ENCODE results near the gene LEPR. TPM values are rescaled to one million over a fixed set of nuclear protein-coding genes. Genes with fewer than 3 reads are reported as not detected.
"Not testable (repeated sequence)": the region's sequence is repeated elsewhere in the genome, so short reads cannot be mapped to it uniquely, and the experiment has no call there.

LEPR gene
- polyA plus RNA-seq, 6 donors from 2014 or later, result 0.25 to 4.5 (median 1.00) TPM

DNA sequence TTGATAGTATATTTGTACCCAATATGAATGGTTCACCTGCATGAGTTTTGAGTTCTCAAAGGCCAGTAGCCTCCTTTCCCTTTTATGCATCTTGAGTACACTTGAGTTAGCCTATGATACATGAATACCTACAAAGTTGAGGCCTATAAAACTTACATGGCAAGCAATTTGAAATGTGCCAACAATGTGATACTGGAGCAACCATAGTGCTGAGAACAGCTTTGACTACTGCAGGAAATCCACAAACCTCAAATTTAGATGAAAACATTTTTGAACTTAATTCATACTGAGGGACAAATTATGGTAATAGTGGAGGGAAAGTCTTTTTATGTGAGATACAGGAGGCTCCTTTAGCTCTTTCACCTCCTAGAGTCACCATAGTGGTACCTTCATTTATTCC lies 37.4 kb downstream of the LEPR start:
- Mint-ChIP-seq H3K4me3 (no peak overlapping the region), H3K27me3 (peaks cover 0 to 6% (median 5%) of the 10 kb centered on the region in 3 donors)

GRCh38 chr1:65458730-65459396 lies 38.4 kb downstream of the LEPR start:
- DNase-seq (no peak), ATAC-seq (ENCODE audit: low read depth in 2 of 2) (no peak)
- Mint-ChIP-seq H3K4me3 (no peak overlapping the region), H3K9me3 (peaks cover 6 to 25% (median 14%) of the 10 kb centered on the region in 7 donors), H3K36me3 (peaks cover 13 to 14% of the 10 kb centered on the region in 2 donors), H3K27ac (peak overlapping the region in 1 of 6 donors; percentile 34), H3K4me1 (peaks cover 0 to 5% (median 2%) of the 10 kb centered on the region in 3 donors), H3K27me3 (peaks cover 0 to 6% (median 5%) of the 10 kb centered on the region in 3 donors)

More for the DNA sequence above, 37.4 kb downstream of the LEPR start:
- ATAC-seq (ENCODE audit: low read depth in 2 of 2) (no peak), DNase-seq (no peak)
- H3K27ac Mint-ChIP-seq, result no peak overlapping the region
- peaks cover 9 to 13% of the 10 kb centered on the region in 2 donors for H3K36me3 Mint-ChIP-seq
- H3K4me1 Mint-ChIP-seq, result peaks cover 0 to 5% (median 2%) of the 10 kb centered on the region in 3 donors
- peaks cover 7 to 19% (median 10%) of the 10 kb centered on the region in 7 donors for H3K9me3 Mint-ChIP-seq

DNA sequence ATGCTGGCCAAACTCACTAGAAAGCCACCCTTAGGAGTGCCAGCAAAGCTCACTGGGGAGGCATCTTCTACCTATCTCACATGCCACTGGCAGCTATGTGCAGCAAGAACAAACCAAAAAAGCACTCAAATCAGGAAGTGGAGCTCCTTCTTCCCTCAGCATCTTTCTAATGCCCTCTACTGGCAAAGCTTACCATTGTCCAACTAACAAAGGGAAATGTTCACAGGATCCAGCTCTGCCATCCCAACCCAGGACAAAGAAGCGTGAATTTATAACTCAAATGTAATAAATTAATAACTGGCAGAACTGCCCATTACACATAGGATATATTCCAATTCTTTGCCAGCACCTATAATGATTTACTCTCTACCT lies 38.9 kb downstream of the LEPR start:
- Mint-ChIP-seq H3K4me1 (peaks cover 0 to 5% (median 2%) of the 10 kb centered on the region in 3 donors), H3K36me3 (peaks cover 13 to 14% of the 10 kb centered on the region in 2 donors), H3K9me3 (peaks cover 6 to 25% (median 14%) of the 10 kb centered on the region in 7 donors), H3K27me3 (peaks cover 0 to 6% (median 5%) of the 10 kb centered on the region in 3 donors), H3K4me3 (no peak overlapping the region), H3K27ac (no peak overlapping the region)
- ATAC-seq (ENCODE audit: low read depth in 2 of 2) (no peak), DNase-seq (no peak)

DNA sequence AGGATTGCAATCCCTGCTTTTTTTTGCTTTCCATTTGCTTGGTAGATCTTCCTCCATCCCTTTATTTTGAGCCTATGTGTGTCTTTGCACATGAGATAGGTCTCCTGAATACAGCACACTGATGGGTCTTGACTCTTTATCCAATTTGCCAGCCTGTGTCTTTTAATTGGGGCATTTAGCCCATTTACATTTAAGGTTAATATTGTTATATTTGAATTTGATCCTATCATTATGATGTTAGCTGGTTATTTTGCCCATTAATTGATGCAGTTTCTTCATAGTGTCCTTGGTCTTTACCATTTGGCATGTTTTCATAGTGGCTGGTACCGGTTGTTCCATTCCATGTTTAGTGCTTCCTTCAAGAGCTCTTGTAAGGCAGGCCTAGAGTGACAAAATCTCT lies 45.4 kb downstream of the LEPR start:
- Mint-ChIP-seq H3K9me3 (peaks cover 0 to 23% (median 17%) of the 10 kb centered on the region in 7 donors), H3K36me3 (peaks cover 4 to 13% of the 10 kb centered on the region in 2 donors), H3K27me3 (peaks cover 0 to 12% (median 0%) of the 10 kb centered on the region in 3 donors)
- not testable (repeated sequence) for ATAC-seq (ENCODE audit: low read depth in 2 of 2); H3K27ac Mint-ChIP-seq; H3K4me1 Mint-ChIP-seq; DNase-seq; H3K4me3 Mint-ChIP-seq

DNA sequence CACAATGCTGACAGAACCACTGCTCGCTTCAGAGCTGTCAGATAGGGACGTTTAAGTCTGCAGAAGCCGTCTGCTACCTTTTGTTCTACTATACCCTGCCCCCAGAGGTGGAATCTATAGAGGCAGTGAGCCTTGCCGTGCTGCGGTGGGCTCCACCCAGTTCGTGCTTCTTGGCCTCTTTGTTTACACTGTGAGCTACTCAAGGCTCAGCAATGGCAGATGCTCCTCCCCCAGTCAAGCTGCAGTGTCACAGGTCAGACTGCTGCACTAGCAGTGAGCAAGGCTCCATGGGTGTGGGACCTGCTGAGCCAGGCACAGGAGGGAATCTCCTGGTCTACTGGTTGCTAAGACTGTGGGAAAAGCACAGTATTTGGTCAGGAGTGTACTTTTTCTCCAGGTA lies 47.1 kb downstream of the LEPR start:
- Mint-ChIP-seq H3K9me3 (peaks cover 0 to 23% (median 15%) of the 10 kb centered on the region in 7 donors), H3K27ac (no peak overlapping the region), H3K4me3 (no peak overlapping the region), H3K36me3 (peaks cover 4 to 13% of the 10 kb centered on the region in 2 donors), H3K4me1 (no peaks in the 10 kb centered on the region), H3K27me3 (peaks cover 0 to 12% (median 0%) of the 10 kb centered on the region in 3 donors)
- ATAC-seq (ENCODE audit: low read depth in 2 of 2), result no peak
- DNase-seq, result no peak

GRCh38 chr1:65469126-65469888 lies 48.8 kb downstream of the LEPR start:
- H3K27ac Mint-ChIP-seq, result no peak overlapping the region
- no peak for ATAC-seq (ENCODE audit: low read depth in 2 of 2)
- no peak for DNase-seq
- H3K9me3 Mint-ChIP-seq, result peaks cover 0 to 16% (median 9%) of the 10 kb centered on the region in 7 donors
- H3K27me3 Mint-ChIP-seq, result peaks cover 0 to 12% (median 0%) of the 10 kb centered on the region in 3 donors
- H3K4me3 Mint-ChIP-seq, result no peak overlapping the region
- no peaks in the 10 kb centered on the region for H3K4me1 Mint-ChIP-seq
- peaks cover 4 to 8% of the 10 kb centered on the region in 2 donors for H3K36me3 Mint-ChIP-seq

DNA sequence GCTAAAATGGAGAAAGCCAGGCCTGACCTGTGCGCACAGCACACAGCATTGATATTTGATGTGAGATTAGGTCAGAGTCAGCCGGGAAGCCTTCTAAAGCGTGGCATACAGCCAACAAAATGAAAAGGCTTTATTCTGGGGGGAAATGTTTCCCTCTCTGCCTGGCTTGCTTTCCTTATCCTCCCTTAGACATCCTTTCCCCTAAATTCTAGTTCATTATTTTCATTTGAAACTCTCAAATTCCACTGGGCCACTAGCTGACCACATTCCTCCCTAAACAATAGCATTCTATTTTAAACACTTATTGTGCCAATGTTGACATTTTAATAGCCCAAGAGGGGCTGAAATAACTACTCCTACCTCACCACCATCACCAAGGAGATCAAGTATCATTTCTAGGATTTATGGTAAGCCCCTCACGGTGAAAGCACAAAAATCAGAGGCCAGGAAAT lies 49.4 kb downstream of the LEPR start:
- peaks cover 0 to 11% (median 9%) of the 10 kb centered on the region in 7 donors for H3K9me3 Mint-ChIP-seq
- DNase-seq, result no peak
- no peak for ATAC-seq (ENCODE audit: low read depth in 2 of 2)
- H3K4me1 Mint-ChIP-seq, result no peaks in the 10 kb centered on the region
- H3K4me3 Mint-ChIP-seq, result no peak overlapping the region
- peaks cover 4% of the 10 kb centered on the region in 2 donors for H3K36me3 Mint-ChIP-seq
- no peak overlapping the region for H3K27ac Mint-ChIP-seq
- H3K27me3 Mint-ChIP-seq, result peaks cover 0 to 12% (median 0%) of the 10 kb centered on the region in 3 donors

Other genes starting within 250 kb of the LEPR start
- under 1 TPM in 2 of 6 donors, not detected in 4; 0.19 to 0.63 TPM for gene DNAJC6, start 111.1 kb upstream of the LEPR start, polyA plus RNA-seq (ENCODE audit: low read depth in 6 of 6)
- 10 to 100 TPM in 1 of 6 donors, 1 to 10 TPM in 4, not detected in 1; 7.9 to 11.1 (median 8.1) TPM for gene LEPROT, start within 50 bp of the LEPR start, polyA plus RNA-seq (ENCODE audit: low read depth in 6 of 6)